Mesenchymal stem cell (in vitro differentiated cells and primary cell): ENCODE measurements around the gene MALRD1.

Experiments used
- DNase-seq: peaks from one replicate; pipeline ENCODE4 v3.0.0-alpha.2; 2013
- H2AFZ ChIP-seq: one replicate; pipeline ENCODE4 v1.6.1; 2013; ENCODE audit warnings: low read depth, mild to moderate bottlenecking, control low read depth, inconsistent platforms, low read length, moderate library complexity
- H2AK5ac ChIP-seq: 2 replicates; pipeline ENCODE4 v1.6.1; 2013; ENCODE audit warnings: low read length, moderate library complexity, mild to moderate bottlenecking, inconsistent platforms; ENCODE audit not compliant: severe bottlenecking
- H2BK120ac ChIP-seq: one replicate; pipeline ENCODE4 v1.6.1; 2013; ENCODE audit warnings: low read depth, mild to moderate bottlenecking, inconsistent platforms, low read length, moderate library complexity
- H2BK12ac ChIP-seq, 2 experiments: one replicate each; pipeline ENCODE4 v1.6.1; 2013; ENCODE audit warnings: inconsistent platforms in 2 of 2, low read length in 2 of 2, mild to moderate bottlenecking in 2 of 2, moderate library complexity in 2 of 2, control low read depth in 1 of 2
- H2BK15ac ChIP-seq: one replicate; pipeline ENCODE4 v1.6.1; 2013; ENCODE audit warnings: mild to moderate bottlenecking, low read depth, inconsistent platforms; ENCODE audit not compliant: poor library complexity, severe bottlenecking
- H2BK5ac ChIP-seq: 2 replicates; pipeline ENCODE4 v1.6.1; 2013; ENCODE audit warnings: low read depth, mild to moderate bottlenecking, low read length, control low read depth, inconsistent platforms; ENCODE audit not compliant: poor library complexity, severe bottlenecking
- H3K14ac ChIP-seq, 2 experiments: one replicate each; pipeline ENCODE4 v1.6.1; 2013; ENCODE audit warnings: inconsistent platforms in 2 of 2, low read length in 2 of 2, control low read depth in 1 of 2, mild to moderate bottlenecking in 1 of 2, moderate library complexity in 1 of 2
- H3K18ac ChIP-seq, 2 experiments: one replicate each; pipeline ENCODE4 v1.6.1; 2013; ENCODE audit warnings: inconsistent platforms in 2 of 2, low read length in 2 of 2, control low read depth in 1 of 2, low read depth in 1 of 2, mild to moderate bottlenecking in 1 of 2
- H3K23ac ChIP-seq, 2 experiments: one replicate each; pipeline ENCODE4 v1.6.1; 2013; ENCODE audit warnings: inconsistent platforms in 2 of 2, low read length in 2 of 2, mild to moderate bottlenecking in 2 of 2, moderate library complexity in 2 of 2, control low read depth in 1 of 2
- H3K27ac ChIP-seq: 2 replicates; pipeline ENCODE4 v1.5.1; 2013; ENCODE audit warnings: mild to moderate bottlenecking, moderate library complexity, low read length, control low read depth, inconsistent platforms; ENCODE audit not compliant: poor library complexity, severe bottlenecking
- H3K27me3 ChIP-seq, 2 experiments: 2 replicates each; pipeline versions ENCODE4 v1.6.1 to v1.7.0; 2013; ENCODE audit warnings: low read length in 2 of 2, mild to moderate bottlenecking in 2 of 2, moderate library complexity in 2 of 2, control low read depth in 1 of 2, inconsistent platforms in 1 of 2; ENCODE audit not compliant: control insufficient read depth in 1 of 2, insufficient read depth in 1 of 2
- H3K36me3 ChIP-seq, 2 experiments: 2 replicates each; pipeline versions ENCODE4 v1.6.1 to v1.7.0; 2013; ENCODE audit warnings: low read length in 2 of 2, control low read depth in 1 of 2, inconsistent platforms in 1 of 2, low read depth in 1 of 2, mild to moderate bottlenecking in 1 of 2; ENCODE audit not compliant: insufficient read depth in 2 of 2, control insufficient read depth in 1 of 2
- H3K4ac ChIP-seq, 2 experiments: one replicate each; pipeline ENCODE4 v1.6.1; 2013; ENCODE audit warnings: inconsistent platforms in 2 of 2, low read length in 2 of 2, mild to moderate bottlenecking in 2 of 2, moderate library complexity in 2 of 2, control low read depth in 1 of 2, low read depth in 1 of 2
- H3K4me1 ChIP-seq: 2 replicates; pipeline ENCODE4 v1.6.1; 2013; ENCODE audit warnings: low read depth, low read length, control low read depth; ENCODE audit not compliant: control insufficient read depth, insufficient read depth
- H3K4me2 ChIP-seq: 2 replicates; pipeline ENCODE4 v1.6.1; 2013; ENCODE audit warnings: low read length, mild to moderate bottlenecking, inconsistent platforms; ENCODE audit not compliant: poor library complexity, severe bottlenecking
- H3K4me3 ChIP-seq, 2 experiments: 2 replicates each; pipeline versions ENCODE4 v1.5.1 to v1.7.0; 2013; ENCODE audit warnings: low read length in 2 of 2, mild to moderate bottlenecking in 2 of 2, control low read depth in 1 of 2, low read depth in 1 of 2; ENCODE audit not compliant: insufficient read depth in 1 of 2
- H3K79me1 ChIP-seq: replicated peaks from 2 replicates; pipeline ENCODE4 v1.6.1; 2013; ENCODE audit warnings: mild to moderate bottlenecking, control low read depth, low read length, inconsistent platforms; ENCODE audit not compliant: poor library complexity, severe bottlenecking
- H3K9ac ChIP-seq: 2 replicates; pipeline ENCODE4 v1.7.0; 2013; ENCODE audit warnings: mild to moderate bottlenecking, low read length, moderate library complexity
- H3K9me3 ChIP-seq: 2 replicates; pipeline ENCODE4 v1.7.0; 2013; ENCODE audit warnings: mild to moderate bottlenecking, low read length; ENCODE audit not compliant: control insufficient read depth
- H4K8ac ChIP-seq: one replicate; pipeline ENCODE4 v1.6.1; 2013; ENCODE audit warnings: inconsistent platforms, mild to moderate bottlenecking, low read length, moderate library complexity
- H4K91ac ChIP-seq: one replicate; pipeline ENCODE4 v1.6.1; 2013; ENCODE audit warnings: mild to moderate bottlenecking, low read length, inconsistent platforms
- WGBS: methylation state at CpG from one replicate; pipeline ENCODE4 v1.1.7; 2013; ENCODE audit warnings: mixed read lengths; 5-methylcytosine and 5-hydroxymethylcytosine counted together

Gene MALRD1

GRCh38 chr10:19745672-19746071, 697.1 kb downstream of the MALRD1 start:
- Histone ChIP-seq H3K18ac (no peak overlapping the region), H3K9me3 (no peaks in the 10 kb centered on the region), H4K91ac (no peak overlapping the region), H3K4me3 (no peak overlapping the region), H3K4me1 (no peaks in the 10 kb centered on the region), H2BK120ac (no peak overlapping the region), H2AFZ (no peak overlapping the region), H3K9ac (no peak overlapping the region), H3K79me1 (no peaks in the 10 kb centered on the region), H3K14ac (no peak overlapping the region), H3K4me2 (no peak overlapping the region), H3K4ac (no peak overlapping the region), H2BK12ac (no peak overlapping the region), H3K27ac (no peak overlapping the region), H2AK5ac (no peak overlapping the region), H2BK15ac (no peak overlapping the region), H3K36me3 (no peaks in the 10 kb centered on the region), H3K23ac (no peak overlapping the region), H4K8ac (no peak overlapping the region), H3K27me3 (no peaks in the 10 kb centered on the region), H2BK5ac (no peak overlapping the region)
- 90% methylated on average over 4 of the region's 4 CpGs for WGBS
- no peak for DNase-seq

- no peak overlapping the region for H4K8ac ChIP-seq
- H3K9ac ChIP-seq, result no peak overlapping the region
- H2BK5ac ChIP-seq, result no peak overlapping the region
- DNase-seq, result peak; percentile 84
- H3K4me2 ChIP-seq, result no peak overlapping the region
- H3K18ac ChIP-seq, result no peak overlapping the region
- H3K79me1 ChIP-seq, result no peaks in the 10 kb centered on the region
- H2BK15ac ChIP-seq, result no peak overlapping the region
- H3K4ac ChIP-seq, result no peak overlapping the region
- H3K14ac ChIP-seq, result no peak overlapping the region
- no peak overlapping the region for H4K91ac ChIP-seq
- no peak overlapping the region for H2AFZ ChIP-seq
- H3K4me3 ChIP-seq, result no peak overlapping the region
- no peak overlapping the region for H2AK5ac ChIP-seq
- H3K9me3 ChIP-seq, result no peaks in the 10 kb centered on the region
- H3K27me3 ChIP-seq, result no peaks in the 10 kb centered on the region
- no peaks in the 10 kb centered on the region for H3K36me3 ChIP-seq
- no peak overlapping the region for H3K23ac ChIP-seq
- no peaks in the 10 kb centered on the region for H3K4me1 ChIP-seq
- no peak overlapping the region for H2BK120ac ChIP-seq
- no peak overlapping the region for H2BK12ac ChIP-seq
- H3K27ac ChIP-seq, result no peak overlapping the region
Measured at GRCh38 chr10:19749185-19749729, 700.7 kb downstream of the MALRD1 start.

GRCh38 chr10:19750972-19751371, 702.4 kb downstream of the MALRD1 start:
- no peak for DNase-seq
- Histone ChIP-seq H3K4me3 (no peak overlapping the region), H3K79me1 (no peaks in the 10 kb centered on the region), H2AFZ (no peak overlapping the region), H3K4me1 (no peaks in the 10 kb centered on the region), H3K27me3 (no peaks in the 10 kb centered on the region), H3K18ac (no peak overlapping the region), H3K4ac (no peak overlapping the region), H2BK15ac (no peak overlapping the region), H3K9ac (no peak overlapping the region), H3K27ac (no peak overlapping the region), H3K4me2 (no peak overlapping the region), H3K14ac (no peak overlapping the region), H4K91ac (no peak overlapping the region), H4K8ac (no peak overlapping the region), H2AK5ac (no peak overlapping the region), H3K9me3 (no peaks in the 10 kb centered on the region), H3K36me3 (no peaks in the 10 kb centered on the region), H2BK120ac (no peak overlapping the region), H2BK12ac (no peak overlapping the region), H2BK5ac (peak overlapping the region; percentile 19), H3K23ac (no peak overlapping the region)
- whole genome bisulfite sequencing, result no CpG with 5 or more reads among the region's 1 CpG

GRCh38 chr10:19756919-19757318, 708.3 kb downstream of the MALRD1 start:
- H3K4me3 ChIP-seq, result no peak overlapping the region
- no peak overlapping the region for H3K27ac ChIP-seq
- H2BK5ac ChIP-seq, result no peak overlapping the region
- H3K18ac ChIP-seq, result no peak overlapping the region
- H3K4me2 ChIP-seq, result no peak overlapping the region
- H3K36me3 ChIP-seq, result no peaks in the 10 kb centered on the region
- no peak overlapping the region for H2BK15ac ChIP-seq
- H2BK12ac ChIP-seq, result no peak overlapping the region
- H3K4ac ChIP-seq, result no peak overlapping the region
- no CpG with 5 or more reads among the region's 3 CpGs for WGBS
- H3K79me1 ChIP-seq, result no peaks in the 10 kb centered on the region
- H2AFZ ChIP-seq, result no peak overlapping the region
- H2AK5ac ChIP-seq, result no peak overlapping the region
- no peak overlapping the region for H4K91ac ChIP-seq
- H2BK120ac ChIP-seq, result no peak overlapping the region
- DNase-seq, result no peak
- H3K9ac ChIP-seq, result no peak overlapping the region
- no peaks in the 10 kb centered on the region for H3K27me3 ChIP-seq
- no peak overlapping the region for H4K8ac ChIP-seq
- no peaks in the 10 kb centered on the region for H3K4me1 ChIP-seq
- no peak overlapping the region for H3K23ac ChIP-seq
- H3K9me3 ChIP-seq, result no peaks in the 10 kb centered on the region
- H3K14ac ChIP-seq, result no peak overlapping the region
